ENCODE results near the gene RAD51B.

Gene RAD51B

DNA sequence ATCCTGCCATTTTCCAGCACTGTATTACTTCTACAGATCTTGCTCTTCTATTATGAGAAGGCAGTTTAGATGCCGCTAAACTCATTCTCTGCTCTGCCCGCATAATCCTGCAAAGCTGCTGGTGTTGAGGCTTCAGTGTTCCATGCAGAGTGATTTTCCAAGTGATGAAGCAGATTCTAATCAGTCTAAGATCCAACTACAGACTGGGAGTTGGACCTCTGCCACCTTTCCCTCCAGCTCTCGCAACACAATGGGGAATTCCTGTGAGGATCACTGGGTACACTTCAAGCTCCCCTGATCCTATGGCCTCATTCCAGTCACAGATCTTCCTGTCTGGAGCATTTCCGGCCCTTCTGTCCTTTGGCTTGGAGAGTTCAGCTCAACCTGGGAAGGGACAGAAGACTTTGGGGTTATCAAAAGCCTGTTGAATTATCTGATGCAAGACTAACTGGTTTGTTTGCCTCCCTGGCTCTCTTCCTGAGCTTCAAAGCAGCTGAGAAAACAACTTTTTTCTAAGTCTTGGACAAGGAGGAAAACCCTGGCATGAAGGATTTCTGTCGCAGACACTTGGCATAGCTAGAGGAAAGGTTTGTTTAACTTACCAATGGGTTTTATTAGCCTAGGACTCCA, 639.4 kb downstream of the RAD51B start:
- no peak for DNase-seq

- no peak for DNase-seq
Observed at GRCh38 chr14:68459480-68460136, 640.0 kb downstream of the RAD51B start.

- DNase-seq: no peak
Observed at GRCh38 chr14:68460541-68460940, 641.0 kb downstream of the RAD51B start.

GRCh38 chr14:68461086-68461485, 641.5 kb downstream of the RAD51B start:
- no peak for DNase-seq

GRCh38 chr14:68462683-68463082, 643.1 kb downstream of the RAD51B start:
- DNase-seq: no peak

- no peak for DNase-seq
Observed at GRCh38 chr14:68463299-68463698, 643.7 kb downstream of the RAD51B start.

GRCh38 chr14:68463705-68464374, 644.3 kb downstream of the RAD51B start:
- DNase-seq: no peak

DNA sequence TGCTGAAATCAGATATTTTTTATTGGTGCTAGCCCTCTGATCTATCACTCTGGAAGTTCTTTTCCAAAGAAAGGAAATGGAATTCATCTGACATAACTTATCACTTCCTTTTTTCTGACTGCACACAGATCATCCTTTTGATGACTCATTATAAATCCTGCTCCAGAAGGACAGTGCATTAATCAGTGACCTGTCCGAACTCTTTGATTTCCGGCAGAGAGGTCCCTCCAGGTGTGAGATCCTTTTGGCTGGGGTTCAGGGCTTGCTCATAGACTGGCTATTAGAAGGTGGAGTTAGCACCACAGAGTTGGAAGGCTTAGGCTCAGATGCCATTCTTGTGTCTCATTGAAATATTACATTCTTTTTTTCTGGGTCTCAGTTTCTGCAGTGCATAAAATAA, 645.1 kb downstream of the RAD51B start:
- DNase-seq: no peak

DNA sequence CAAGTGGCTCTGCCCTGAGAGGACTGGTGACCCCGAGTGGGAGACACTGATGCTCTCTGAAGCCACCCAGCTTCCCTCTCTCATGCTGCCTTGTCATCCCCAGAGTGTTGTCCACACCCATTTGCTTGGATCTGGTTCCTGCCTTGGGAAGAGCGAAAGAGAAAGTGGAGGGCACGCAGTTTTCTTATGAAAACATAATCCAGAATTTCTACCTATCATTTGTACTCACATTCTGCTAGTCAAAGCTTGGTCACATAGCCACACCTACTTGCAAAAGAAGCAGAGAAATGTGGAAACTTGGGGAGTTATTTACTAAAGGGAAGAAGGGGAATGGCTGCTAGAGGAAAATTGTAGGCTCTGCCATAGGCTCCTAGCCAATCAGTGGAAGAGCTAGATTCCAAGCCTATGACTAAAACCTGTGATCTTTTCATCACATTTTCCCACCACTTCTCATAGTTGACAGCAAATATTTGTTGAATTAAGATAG, 647.0 kb downstream of the RAD51B start:
- DNase-seq: no peak

GRCh38 chr14:68467425-68467824, 647.8 kb downstream of the RAD51B start:
- no peak for DNase-seq

DNA sequence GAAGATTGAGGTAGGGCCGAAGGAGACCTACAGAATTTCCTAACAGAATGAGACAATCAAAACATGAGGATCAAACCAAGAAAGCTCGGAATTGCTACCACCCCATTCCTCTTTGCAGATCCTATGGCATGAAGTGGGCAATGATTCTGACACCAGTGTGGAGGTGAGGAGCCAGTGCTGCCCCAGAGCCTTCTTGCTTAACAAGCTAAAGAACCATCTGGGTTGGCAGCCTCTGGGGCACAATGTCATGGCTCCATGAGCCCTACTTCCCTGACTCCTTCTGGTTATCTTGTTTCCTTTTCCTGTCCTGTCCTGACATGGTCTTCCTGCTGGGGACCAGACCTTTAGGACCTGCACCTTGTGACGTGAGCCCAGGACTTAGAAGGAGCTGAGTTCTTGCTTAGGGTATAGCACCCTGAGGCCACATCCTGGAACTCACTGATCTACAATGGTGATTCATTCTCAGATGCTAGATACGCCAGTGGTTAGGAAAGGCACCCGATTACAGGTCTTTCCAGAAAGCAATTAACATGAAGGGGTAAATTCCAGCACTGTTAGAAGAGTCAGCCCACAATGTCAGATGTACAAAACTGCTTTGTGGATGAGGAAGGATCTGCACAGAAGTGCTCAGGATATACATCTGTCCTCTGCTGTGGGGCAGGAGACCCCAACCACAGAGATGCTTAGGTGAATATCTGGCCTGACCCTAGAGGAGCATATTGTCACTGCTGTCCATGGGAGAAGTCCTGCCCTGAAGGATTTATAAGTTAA, 649.0 kb downstream of the RAD51B start:
- peak in 1 of 2 experiments; percentile 10 for DNase-seq

DNA sequence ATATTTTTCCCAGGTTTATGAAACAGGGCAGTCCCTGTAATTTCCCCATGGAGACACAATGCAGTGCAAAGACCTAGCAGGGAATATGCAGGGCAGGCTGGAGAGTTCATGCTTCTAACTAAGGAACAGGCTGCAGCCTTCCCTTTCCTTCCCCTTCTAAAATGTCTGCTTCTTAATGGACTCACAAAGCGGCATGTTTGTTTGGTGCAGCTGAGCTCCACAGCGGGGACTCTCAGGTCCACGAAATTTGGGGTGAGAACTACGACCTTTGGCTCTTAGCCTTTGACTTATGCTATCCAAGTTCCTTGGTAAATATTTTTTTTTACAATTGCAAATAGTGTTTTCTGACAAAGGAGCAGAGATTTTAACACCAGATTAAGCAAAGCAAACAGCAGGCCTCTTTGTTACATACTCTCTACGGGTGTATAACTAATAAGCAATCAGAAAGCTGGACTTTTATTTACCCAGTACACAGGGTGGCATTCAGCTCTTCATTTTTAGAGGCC, 649.7 kb downstream of the RAD51B start:
- DNase-seq: no peak

- no peak for DNase-seq
Observed at GRCh38 chr14:68470361-68470760, 650.8 kb downstream of the RAD51B start.

- no peak for DNase-seq
Observed at GRCh38 chr14:68471029-68471963, 651.7 kb downstream of the RAD51B start.

- DNase-seq: no peak
Observed at GRCh38 chr14:68471964-68472508, 652.5 kb downstream of the RAD51B start.

DNA sequence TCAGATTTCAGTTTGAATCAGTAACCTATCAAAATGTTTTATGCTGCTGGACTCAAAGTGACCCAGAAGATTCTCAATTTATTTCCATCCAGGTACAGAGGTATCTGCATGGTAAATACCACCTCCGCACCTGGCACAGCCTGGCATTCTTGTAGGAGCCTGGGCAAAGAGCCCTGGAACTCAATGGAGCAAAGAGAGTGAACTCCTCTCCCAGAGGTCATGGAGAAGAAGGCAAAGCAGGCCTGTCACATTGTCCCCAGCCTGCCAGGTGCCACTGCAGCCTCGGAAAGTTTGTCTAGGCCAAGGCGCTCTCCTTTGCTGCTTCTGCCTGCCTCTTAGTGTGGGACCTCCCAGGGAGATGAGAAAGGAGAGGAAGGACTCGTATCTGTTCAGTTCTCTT, 653.5 kb downstream of the RAD51B start:
- no peak for DNase-seq

DNA sequence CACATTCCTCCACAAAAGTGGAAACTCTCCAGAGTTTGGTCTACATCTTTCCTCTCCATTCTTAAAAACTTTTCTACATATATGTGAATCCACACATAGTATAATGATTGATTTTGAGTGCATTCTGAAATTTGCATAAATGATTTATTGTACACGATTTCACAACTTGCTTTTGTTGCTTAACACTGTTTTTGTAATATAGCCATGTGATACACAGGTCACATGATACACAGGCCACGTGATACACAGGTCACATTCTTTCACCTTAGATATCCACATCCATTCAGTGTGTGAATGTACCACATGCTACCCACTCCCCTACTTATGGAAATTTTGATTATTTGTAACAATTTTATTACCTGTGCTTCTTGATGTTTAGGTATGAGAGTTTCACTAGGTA, 654.2 kb downstream of the RAD51B start:
- DNase-seq: no peak

DNA sequence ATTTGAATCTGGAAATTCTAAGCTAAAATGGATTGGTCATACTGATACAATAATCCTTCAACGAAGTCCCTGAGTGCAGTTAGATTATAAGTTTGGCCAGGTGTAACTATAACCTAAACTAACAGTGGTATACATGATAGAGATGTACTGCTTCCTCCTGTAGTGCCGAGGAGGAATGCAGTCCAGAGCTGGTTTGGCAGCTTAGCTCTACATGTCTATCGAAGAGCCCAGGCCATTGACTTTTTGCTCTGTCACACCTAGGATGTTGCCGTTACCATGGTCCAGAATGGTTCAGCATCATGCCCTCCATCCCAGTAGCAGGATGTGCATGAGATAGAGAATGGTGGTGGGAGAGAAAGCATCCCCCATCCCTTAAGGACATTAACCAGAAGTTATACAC, 655.2 kb downstream of the RAD51B start:
- DNase-seq: no peak

DNA sequence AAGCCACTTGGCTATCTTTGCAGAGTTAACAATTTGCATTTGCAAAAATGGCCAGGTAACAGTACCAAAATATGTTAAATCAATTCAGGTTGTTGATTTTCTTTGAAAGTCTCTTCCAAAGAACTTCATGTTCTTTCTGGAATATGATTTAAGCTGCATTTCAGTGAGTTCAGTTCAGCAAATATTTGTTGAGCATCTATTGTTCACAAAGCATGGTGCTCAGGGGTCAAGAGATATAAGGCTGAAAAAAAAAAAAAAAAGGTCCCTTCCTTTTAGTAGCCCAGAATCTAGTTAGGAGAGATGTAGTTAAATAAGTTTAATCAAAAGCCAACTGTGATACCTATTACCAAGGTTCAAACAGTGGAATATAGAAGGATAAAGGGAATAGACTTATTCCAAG, 656.2 kb downstream of the RAD51B start:
- DNase-seq: no peak

DNA sequence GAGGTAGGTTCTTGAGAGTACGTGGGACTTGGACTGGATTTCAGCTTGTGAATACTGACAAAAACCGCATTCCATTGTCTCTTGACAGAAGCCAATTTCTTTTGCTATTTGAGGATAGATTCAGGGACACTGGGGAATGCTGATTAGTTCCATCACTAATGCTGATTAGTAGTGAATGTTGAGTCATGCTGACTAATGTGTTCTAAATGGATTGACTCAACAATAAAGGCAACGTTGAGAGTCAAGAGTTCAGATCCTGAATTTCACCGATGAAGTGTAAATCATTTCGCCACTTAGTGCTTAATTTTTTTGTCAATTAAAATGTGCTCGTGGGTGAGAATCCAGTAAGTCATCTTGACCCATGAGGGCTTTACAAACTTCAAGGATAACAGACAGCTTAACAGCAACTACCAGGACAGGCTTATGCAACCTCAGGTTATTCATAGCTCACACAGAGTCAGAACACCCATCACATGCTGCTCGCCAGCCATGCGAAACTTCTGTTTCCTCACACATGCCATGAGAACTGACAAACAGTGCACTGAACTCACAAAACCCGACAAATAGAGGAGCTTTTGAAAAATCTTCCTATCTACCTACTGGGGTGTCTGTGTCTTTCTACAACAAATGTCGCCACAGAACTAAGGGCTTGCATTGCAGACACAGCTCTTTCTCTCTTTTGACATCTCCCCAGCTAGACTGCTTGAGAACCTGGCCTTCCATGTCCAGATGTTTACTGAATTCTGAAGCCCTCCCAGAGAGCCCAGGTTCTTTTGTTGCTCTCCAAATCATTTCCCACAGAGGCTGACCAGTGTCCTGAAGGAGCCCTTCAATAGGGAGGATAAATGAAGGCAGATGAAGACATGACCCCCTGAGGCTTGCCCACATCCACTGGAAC, 656.9 kb downstream of the RAD51B start:
- DNase-seq: no peak

- DNase-seq: no peak
Observed at GRCh38 chr14:68477110-68477455, 657.5 kb downstream of the RAD51B start.
